ENCODE measurements around the gene ARRB1.

ARRB1 gene

GRCh38 chr11:75298191-75298975 is 53.1 kb downstream of the ARRB1 start:
- no peak for DNase-seq

- DNase-seq, result no peak
These were observed 57.6 kb downstream of the ARRB1 start for GRCh38 chr11:75293903-75294302.

- DNase-seq, result no peak
These were observed 58.5 kb downstream of the ARRB1 start for GRCh38 chr11:75292943-75293342.

- DNase-seq, result no peak
These were observed 59.7 kb downstream of the ARRB1 start for GRCh38 chr11:75291741-75292140.

GRCh38 chr11:75289919-75290318 is 61.5 kb downstream of the ARRB1 start:
- no peak for DNase-seq

- no peak for DNase-seq
These were observed 62.0 kb downstream of the ARRB1 start for GRCh38 chr11:75289511-75289760.

- no peak for DNase-seq
These were observed 63.9 kb downstream of the ARRB1 start for GRCh38 chr11:75287579-75287978.

GRCh38 chr11:75286826-75287465 is 64.5 kb downstream of the ARRB1 start:
- DNase-seq, result no peak

- no peak for DNase-seq
These were observed 65.6 kb downstream of the ARRB1 start for GRCh38 chr11:75285776-75286360.

GRCh38 chr11:75283391-75283931 is 68.0 kb downstream of the ARRB1 start:
- DNase-seq, result no peak

- DNase-seq, result no peak
These were observed 69.9 kb downstream of the ARRB1 start for GRCh38 chr11:75281469-75282095.

GRCh38 chr11:75280770-75281468 is 70.5 kb downstream of the ARRB1 start:
- DNase-seq, result no peak

- DNase-seq, result peak; percentile 90
These were observed 71.2 kb downstream of the ARRB1 start for GRCh38 chr11:75280227-75280701.

- DNase-seq, result no peak
These were observed 72.2 kb downstream of the ARRB1 start for GRCh38 chr11:75279273-75279672.

- DNase-seq, result no peak
These were observed 73.3 kb downstream of the ARRB1 start for GRCh38 chr11:75277991-75278790.

- peak; percentile 39 for DNase-seq
These were observed 74.2 kb downstream of the ARRB1 start for GRCh38 chr11:75277211-75277805.

GRCh38 chr11:75276686-75277085 is 74.8 kb downstream of the ARRB1 start:
- DNase-seq, result peak; percentile 43

GRCh38 chr11:75276186-75276585 is 75.3 kb downstream of the ARRB1 start:
- peak; percentile 33 for DNase-seq

GRCh38 chr11:75275581-75275980 is 75.9 kb downstream of the ARRB1 start:
- DNase-seq, result peak; percentile 73

- peak; percentile 25 for DNase-seq
These were observed 76.7 kb downstream of the ARRB1 start for GRCh38 chr11:75274716-75275115.
